ENCODE measurements around the gene S100A12. TPM values are rescaled to one million over a fixed set of nuclear protein-coding genes. Genes with fewer than 3 reads are reported as not detected.

S100A12 gene
- total RNA-seq, 1 donor from 2014 or later: not detected

DNA sequence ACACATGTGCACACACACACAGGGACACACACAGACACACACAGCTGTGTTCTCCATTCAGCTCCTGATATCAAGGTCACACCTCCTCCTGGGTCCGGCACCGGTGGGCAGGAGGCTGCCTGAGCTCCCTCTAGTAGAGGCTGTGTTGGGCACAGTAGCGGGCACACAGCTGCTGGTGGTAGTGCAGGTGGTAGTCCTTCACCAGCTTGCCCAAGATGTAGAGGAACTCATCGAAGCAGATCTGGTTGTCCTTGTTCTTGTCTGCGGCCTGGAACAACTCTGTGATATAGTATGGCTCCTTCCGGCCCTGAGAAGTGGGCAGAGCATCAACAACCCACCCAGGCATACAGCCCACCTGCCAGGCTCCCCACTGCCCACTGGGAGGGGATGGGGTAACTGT is 21.0 kb upstream of the S100A12 start:
- DNase-seq: no peak

DNA sequence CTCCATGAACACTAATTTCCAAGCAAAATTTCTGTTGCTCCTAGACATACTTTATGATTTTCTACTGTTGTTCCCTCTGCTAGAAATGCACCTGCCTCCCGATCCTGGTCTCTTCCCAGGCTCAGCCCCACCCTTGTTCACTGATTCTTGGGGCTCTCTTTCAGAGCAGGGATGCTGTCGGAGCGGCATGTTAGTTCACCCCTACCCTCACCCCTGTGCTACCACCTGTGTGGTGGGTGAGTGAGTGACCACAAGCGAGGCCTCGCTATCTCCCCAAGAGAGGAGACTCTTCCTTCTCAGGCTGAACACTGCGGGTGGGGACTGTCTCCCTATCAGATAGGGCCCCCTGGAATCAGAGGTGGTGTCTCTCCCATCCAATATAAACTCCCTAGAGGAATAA is 20.4 kb upstream of the S100A12 start:
- no peak for DNase-seq

DNA sequence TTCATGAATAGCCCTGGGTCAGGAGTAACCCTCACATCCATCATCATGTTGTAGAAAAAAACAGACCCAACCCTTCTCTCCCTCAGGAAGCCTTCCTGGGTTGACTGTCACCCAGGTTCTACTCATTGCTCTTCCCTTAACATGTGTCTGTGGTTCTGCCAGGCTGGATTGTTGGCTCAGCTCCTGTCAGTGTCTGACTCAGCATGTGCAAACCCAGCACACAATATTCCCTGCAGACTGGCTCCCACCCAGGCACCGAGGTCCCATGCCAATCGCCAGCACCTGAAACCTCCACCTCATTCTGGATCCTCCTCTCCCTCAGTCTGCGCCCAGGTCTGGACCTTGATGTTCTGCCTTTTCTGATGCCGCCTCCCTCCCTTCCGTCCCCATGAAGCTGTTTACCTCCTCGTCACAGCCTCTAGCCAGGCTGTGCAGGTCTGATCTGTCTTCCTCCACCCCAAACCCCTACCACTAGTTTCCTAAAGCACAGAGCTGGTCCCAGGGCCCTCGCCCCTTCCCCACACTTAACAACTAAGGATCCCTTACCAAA is 19.8 kb upstream of the S100A12 start:
- no peak for DNase-seq

DNA sequence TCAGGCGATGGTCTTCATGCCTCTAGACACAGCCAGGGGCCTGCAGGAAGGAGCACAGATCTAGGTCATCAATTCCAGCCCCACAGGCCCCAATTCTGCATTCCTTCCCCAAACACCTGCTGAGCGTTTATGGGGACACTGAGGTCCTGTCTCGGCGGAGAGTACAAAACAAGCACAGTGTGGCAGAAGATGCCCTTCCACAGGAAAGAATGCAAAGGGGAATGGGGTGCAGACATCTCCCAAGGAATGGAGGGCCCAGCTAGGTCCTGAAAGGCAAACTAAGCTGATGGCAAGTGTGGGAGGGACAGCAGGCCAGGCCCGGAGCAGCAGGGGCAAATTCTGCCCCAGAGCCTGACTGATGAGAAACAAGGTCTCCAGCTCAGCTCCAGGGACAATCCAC is 19.0 kb upstream of the S100A12 start:
- DNase-seq: no peak

DNA sequence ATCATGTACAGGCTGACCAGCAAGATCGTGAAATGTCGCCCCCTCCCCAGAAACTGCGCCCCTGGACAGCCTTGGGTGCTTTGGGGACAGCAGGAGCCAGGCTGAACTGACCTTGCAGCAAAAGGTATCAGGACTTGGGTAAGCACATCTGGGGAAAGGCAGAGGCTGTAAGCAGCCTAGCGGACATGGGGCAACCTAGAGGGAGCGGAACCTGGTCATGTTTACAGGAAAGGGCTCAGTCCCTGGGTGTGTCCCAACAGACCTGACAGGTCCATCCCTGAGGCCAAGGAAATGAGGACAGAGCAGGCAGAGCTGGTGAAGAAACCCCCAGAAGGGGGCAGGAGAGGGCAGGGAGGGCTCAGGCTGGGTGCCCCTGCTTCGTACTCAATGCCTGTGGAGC is 18.5 kb upstream of the S100A12 start:
- no peak for DNase-seq

DNA sequence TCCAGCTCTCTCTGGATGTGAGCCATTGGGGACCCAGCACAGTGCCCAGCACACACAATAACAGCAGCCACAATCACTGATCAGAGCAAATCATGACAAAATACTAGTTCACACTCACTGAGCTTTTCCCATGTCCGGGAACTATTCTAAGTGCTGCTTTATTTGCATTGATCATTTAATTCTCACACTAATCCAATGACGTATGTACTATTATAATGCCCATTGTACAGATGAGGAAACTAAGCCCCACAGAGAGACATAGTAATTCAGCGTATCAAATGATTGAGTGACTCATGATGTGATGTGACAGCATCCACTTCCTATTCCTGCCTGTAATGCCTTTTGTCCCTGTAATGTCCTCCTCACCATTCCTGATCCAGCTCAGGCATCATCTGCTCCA is 17.4 kb upstream of the S100A12 start:
- DNase-seq: no peak

DNA sequence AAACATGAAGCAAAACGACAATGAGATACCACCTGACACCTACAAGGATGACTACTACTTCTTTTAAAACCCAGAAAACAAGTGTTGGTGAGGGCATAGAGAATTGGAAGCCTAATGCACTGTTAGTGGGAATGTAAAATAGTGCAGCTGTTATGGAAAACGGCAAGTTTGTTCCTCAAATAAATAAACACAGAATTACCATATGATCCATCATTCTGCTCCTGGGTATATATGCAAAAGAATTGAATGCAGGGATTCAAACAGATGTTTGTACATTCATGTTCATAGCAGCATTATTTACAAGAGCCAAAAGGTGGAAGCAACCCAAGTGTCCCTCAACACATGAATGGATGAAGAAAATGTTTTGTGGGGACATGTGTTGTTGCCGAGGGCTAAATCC is 16.8 kb upstream of the S100A12 start:
- DNase-seq: no peak

DNA sequence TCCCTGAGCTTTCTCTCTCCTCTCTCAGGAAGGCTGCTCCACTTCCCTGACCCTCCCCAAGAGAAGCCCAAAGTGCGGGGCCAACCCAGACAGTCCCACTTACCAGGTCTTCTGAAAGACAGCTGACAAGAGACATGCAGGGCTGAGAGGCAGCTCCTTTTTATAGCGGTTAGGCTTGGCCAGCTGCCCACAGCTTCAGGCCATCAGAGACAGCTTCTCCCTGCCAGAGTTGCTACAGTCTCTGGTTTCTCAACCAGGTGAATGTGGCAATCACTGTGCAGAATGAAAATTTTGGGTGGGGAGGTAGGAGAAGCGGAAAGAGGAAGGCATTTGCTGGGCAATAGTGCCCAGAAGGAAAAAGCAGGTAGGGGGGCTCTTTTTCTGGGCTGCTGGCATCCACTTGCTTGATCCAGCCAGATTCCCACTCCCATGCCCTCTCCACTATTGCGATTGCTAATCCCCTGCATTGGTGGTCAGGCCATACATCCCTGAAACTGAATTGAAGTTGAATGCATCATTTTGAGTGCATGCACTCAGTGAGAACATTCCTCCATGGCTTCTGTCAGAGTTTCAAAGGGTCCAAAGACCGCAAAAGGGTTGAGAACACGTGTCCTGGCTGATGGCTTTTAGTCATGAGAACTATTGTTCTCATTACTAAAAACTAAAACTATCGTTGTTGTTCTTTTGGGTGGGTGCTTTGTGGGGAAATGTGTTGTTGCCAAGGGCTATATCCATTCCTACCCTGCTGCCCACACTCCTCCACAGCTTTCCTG is 15.7 kb upstream of the S100A12 start, which contains the start of gene S100A8:
Gene S100A8 (minus strand): TSS at position 136 of the 773 bp plus-strand sequence. CDS start 538 bp downstream, outside the sequence.
- DNase-seq: no peak

DNA sequence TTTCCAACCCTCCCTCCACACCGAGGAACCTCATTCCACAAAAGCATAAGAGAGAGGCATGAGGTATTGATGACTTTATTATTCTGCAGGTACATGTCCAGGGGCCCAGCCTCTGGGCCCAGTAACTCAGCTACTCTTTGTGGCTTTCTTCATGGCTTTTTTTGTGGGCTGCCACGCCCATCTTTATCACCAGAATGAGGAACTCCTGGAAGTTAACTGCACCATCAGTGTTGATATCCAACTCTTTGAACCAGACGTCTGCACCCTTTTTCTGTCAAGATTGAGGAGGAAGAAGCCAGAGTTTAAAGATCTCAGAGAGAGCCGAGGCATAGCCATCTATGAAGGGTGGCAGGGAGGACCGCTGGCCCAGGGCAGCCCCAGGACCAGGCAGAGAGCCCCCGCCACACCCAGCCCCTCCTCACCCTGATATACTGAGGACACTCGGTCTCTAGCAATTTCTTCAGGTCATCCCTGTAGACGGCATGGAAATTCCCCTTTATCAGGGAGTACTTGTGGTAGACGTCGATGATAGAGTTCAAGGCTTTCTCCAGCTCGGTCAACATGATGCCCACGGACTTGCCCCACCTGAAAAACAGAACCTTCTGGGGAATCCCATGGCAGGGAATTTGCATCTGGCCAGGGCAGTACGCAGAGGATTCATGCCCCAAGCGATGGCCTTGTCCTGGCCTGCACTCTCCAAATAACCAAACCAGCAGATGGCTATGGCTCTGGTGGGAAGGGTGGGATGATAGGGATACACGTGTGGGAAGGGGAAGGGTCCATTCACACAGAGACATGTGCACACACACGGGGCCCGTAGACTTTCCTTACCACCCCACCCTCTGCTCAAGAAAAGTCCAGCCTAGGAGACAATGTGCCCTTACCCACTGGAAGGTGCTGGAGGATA is 14.8 kb upstream of the S100A12 start:
- no peak for DNase-seq

DNA sequence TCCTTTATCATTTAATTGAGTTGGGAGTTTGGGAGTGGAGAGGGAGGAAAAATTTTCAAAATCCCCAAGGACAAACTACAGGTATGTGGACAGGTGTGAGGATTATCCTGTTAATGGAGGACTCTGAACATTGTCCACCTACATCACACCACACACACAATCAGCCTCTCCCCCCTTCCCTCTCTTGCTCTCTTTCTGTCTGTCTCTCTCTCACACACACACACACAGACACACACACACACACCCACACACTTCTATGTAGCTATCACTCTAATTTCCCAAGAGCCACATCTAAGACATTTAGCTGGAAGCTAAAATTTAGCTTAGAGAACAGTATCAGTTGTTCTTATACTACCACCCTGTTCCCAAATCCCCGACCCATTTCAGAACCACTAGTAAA is 14.0 kb upstream of the S100A12 start:
- DNase-seq: no peak

DNA sequence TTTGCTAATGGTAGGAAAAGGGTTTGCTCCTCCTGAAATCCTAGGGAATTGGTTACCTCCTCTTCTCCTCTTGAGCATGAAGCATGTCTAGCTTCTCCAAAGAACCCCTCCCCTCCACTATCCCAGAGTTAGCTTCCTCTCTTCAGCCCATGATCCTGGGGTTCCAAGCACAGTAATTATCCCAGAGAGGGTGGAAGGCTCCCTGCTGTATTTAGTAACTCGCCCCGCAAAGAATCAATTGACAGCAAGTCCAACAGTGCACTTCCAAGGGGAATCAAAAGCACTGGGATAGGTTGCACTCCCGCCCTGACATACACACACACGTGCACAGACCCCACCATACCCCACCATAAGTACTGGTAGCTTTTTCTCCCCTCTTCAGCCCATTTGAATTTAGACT is 12.4 kb upstream of the S100A12 start:
- no peak for DNase-seq

DNA sequence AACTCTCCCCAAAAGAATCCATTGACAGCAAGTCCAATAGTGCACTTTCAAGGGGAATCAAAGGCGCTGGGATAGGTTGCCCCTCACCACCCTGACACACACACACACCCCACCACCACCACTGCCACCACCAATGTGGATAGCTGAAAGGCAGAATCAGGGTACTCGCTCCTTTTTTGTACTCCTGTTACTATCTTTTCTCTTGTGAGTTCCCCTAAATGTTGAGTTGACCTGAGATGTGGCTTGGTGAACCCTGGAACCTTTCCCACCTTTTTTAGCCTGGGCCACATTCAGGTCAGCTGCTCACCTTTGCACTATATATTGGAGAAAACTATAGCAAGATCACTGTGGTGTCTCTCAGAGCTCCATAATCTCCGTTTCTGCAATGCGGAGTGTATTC is 11.6 kb upstream of the S100A12 start:
- DNase-seq: no peak

DNA sequence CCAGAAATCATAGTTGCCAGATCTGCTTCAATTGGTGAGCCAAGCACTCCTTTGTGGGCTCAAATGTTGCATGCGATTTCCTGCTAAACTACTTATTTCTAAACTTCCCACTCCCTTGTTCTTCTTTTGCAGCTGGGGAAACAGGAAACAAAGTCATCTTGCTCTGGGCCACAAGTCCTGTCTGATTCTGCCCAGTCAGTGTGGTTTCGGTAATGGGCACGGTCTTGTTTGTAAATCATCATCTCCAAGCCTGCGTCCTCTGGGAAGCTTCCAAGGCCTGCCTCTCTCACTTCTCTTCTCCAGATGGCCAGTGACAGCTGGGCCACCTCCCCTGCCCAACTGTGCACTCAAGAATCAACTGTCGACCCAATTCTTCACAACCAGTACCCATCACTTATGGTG is 11.1 kb upstream of the S100A12 start:
- no peak for DNase-seq

DNA sequence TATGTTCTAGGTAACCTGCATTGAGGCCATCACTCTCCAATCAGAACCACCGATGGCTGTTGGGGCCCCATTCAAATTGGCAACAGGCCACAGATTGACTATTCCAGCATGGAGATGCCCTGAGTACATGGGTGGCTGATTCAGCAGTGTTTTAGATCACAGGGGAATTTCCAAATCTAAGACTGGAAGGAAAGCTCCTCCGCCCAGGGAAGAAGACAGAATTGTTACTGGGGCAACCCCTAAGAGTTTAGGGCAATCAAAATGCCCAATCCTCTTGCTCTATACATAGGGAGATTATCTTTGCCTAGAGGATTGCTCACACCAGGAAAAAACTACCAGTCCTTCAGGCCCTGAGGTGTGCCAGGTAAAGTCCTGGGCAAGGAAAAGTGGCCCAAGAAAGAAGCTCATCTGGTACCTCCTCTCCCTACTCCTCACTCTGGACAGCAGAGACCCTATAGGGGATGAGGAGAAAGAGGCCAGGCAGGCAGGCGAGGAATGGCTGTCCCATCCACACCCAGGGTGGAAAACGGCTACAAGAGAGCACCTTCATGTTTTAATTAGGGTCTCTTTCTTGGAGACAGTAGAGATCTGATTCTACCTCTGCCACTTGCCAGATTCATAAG is 9.6 kb upstream of the S100A12 start:
- no peak for DNase-seq

DNA sequence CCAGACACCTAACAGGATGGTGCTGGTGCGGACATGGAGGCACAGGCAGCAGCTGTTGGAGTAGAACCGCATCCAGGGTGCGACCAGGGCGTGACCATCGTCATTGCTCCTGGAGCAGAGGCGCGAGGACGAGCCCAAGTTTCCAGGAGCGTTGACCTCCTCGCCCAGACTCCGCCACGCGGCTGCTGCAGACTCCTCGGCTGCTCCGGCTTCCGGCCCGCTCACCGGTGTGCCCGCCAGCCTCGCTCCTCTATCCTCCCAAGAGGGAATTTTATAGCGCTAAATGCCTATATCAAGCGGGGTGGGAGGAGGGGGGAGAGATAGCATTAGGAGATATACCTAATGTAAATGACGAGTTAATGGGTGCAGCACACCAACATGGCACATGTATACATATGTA is 5.3 kb upstream of the S100A12 start:
- DNase-seq: no peak

DNA sequence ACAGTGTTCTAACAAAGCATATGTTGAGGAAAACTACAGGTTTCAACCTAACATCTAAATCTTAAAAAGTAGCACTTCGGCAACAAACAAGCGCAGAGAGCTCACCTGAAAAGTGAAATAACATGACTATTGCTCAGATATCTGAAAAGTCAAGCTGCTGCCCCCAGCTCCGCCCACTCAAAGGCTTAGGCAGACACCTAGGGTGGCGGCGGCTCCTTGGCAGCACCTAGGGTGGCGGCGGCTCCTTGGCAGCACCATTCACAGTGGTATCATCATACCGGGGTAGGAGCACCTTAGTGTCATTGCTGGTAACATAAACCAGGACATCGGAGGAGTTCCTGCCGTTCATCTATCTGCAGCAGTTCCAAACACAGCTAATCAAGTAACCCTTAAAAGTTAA is 4.2 kb upstream of the S100A12 start:
- no peak for DNase-seq

DNA sequence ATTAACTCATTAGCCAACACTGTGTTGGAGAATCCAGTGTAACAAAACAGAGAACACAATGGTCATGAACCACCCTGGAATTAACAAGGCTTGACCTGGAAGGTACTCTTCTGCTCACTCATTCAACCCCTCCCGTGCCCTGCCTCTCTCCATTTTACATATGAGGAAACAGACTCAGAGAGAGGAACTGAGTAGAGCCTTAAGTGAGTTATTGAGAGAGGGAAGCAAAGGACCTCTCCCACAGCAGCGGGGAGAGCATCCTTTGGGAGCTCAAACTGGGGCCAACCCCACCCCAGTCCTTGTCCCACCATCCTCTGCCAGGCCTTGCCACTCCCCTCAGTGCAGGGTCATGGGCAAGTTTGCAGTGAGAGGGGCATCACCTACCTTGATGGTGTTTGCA is 1.4 kb downstream of the S100A12 start:
- DNase-seq: no peak

DNA sequence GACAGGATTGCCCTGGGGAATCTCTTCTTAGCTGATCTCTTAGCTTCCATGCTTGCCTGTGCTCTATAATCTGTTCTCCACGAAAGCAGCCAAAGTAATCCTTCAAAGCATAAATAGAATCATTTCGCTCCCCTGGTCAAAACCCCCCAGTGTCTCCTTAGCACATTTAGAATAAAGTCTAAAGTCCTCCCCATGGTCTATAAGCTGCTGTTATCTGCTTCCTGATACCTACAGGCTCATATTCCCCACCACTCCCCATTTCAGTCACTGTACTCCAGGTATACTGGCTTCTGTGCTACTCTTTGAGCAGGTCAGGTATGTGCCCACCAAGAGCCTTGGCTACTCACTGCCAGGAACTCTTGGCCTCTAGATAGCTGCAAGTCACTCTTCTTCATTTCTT is 2.9 kb downstream of the S100A12 start:
- DNase-seq: no peak

DNA sequence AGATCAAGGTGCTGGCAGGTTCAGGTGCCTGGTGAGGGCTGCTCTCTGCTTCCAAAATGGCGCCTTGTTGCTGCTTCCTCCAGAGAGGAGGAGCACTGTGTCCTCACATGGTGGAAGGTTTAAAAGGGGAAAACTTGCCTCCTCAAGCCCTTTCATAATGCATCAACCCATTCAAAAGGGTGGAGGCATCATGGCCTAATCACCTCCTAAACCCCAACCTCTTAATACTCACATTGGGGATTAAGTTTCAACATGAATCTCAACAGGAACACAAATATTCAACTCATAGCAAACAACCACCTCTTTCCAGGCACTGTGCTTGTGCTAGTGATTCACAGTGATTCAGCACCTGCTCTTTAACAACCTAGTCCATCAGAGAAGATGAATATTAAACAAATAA is 4.2 kb downstream of the S100A12 start:
- DNase-seq: no peak

DNA sequence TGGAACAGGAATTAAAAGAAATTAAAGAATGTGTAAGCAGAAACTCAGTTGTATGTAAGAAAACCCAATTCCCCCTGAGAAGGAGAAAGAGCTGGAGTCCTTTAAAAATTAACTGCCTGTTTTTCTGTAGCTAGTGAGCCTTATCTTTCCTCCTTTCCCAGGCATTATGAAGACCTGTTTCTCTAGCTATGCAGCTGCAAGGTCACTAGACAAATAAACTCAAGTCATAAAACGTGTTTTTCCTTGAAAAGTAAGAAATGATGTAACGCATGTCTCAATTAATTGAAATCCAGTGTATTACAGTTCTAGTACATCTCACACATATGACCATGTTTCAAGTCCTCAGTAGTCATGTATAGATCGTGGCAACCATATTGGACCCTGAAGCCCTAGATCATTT is 5.3 kb downstream of the S100A12 start:
- no peak for DNase-seq

DNA sequence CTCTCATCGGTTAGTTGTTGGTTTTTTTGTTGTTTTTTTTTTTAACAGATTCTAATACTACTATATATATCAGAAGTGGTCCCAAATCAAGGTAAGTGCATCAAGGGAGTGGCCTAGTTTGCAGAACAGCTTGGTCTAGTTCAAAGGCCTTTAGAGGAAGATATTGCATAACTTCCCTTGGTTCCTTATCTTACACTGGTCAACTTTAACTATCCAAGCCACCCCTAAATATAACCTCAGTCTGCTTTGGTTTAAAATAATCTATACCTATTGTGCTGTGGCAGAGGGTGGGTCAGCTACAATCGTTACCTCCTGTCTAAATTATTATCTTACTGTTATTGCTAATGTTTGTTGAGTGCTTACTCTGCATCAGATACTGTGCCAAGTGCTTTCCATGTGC is 6.9 kb downstream of the S100A12 start:
- DNase-seq: no peak

DNA sequence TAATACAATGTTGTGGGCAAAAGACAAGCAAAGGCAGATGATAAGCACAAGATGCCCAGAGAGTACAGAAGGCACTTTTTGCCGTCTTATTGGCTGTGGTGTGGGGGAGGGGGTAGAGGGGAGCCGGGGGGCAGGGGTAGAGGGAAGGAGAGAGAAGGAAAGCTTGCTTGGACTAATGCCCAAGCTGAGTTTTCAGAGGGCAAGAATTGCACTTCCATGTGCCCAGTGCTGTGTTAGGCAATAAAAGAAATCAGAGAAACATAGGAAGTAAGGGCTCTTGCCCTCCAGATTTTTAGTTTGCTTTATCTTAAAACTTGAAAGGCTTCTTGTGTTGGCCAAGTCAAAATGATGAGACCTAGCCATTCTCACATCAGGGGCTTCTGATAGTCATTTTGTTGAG is 8.3 kb downstream of the S100A12 start:
- DNase-seq: no peak

DNA sequence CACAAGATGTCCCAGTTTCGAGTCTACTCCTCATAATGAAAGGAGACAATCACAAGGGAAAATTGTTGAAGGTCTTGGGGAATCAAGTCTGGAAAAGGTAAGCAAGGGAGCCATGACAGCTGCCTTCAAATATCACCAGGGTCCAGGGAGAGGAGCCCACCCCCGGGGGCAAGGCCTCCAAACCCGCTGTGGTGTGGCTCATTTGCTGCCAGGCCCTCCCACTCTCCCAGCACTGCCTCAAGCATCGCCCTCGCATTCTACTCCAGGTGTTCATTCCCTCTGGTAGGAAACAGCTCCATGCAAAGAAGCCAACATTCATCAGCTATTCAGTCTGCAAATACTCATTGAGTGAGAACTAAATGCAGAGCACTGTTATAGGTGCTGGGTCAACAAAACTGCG is 9.2 kb downstream of the S100A12 start:
- DNase-seq: no peak

Measured in dermis blood vessel endothelial cell (primary cell).